SIG-M5 (cell line): ENCODE data around the gene PEX14.
A peak's percentile ranks its signal among the peaks of the same experiment; 100 is the strongest.
"Not testable (repeated sequence)": the region's sequence is repeated elsewhere in the genome, so short reads cannot be mapped to it uniquely, and the experiment has no call there.

Experiments
- DNase-seq: peaks from one replicate; lab custom pipeline; 2025; lab: John Stamatoyannopoulos, UW

Gene PEX14

GRCh38 chr1:10494754-10495474, 20.2 kb downstream of the PEX14 start:
- peak; percentile 29 for DNase-seq

GRCh38 chr1:10495475-10495817, 20.7 kb downstream of the PEX14 start:
- DNase-seq, result no peak

- DNase-seq, result no peak
Observed at GRCh38 chr1:10495952-10496351, 21.2 kb downstream of the PEX14 start.

DNA sequence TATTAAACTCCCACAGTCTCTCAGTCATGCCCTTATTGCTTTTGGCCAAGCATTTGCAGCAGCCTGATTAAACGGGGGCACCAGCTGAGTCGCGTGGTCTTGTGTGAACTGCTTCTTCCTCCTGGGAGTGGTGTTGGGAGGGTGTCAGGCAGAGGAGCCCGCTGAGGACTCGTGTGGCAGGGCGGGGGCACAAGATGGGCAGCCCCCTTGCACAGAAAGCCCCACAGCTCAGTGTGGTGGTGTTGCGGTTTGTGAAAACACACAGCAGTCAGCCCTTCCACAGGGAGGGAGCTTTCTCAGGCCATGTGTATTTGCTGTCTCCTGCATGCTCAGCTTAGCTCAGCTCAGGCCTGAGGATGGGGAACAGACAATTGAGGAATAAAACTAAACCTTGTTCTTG, 22.4 kb downstream of the PEX14 start:
- no peak for DNase-seq

DNA sequence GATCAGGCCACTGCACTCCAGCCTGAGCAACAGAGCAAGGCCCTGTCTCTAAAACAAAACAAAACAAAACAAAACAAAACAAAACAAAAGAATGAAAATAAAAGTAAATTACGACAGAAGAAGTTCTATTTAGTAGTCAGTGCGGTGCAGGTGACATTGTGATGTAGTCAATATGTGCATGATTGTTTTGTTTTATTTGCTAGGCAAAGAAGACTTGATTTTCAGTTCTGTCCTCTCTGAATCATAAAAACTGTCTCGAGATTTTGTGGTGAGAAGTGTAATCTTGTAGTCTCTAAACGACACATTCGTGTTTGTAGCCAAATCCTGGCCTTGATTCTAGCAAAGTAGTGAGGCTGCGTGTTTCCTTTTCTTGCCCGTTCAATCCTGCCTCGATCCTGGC, 23.5 kb downstream of the PEX14 start:
- no peak for DNase-seq

GRCh38 chr1:10502206-10502605, 27.5 kb downstream of the PEX14 start:
- DNase-seq, result no peak

DNA sequence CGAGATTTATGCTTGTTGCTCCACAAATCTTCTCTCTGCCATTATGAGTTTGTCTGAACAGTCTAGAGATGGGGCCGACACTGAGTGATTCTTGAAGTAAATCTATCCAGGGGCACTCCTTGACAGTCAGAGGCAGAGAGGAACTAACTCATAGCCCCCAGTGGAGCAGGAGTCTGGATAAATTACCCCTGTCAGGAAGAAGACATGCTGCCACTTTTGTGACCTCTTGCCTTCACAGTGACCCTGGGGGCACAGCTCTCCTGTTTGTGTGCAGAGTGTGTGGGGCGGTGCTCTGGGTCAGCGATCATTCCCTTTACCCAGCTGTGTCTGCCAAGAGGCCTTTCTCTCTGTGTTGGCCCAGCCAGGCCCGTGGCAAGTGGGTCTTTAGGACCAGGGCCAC, 29.5 kb downstream of the PEX14 start:
- DNase-seq, result no peak

DNA sequence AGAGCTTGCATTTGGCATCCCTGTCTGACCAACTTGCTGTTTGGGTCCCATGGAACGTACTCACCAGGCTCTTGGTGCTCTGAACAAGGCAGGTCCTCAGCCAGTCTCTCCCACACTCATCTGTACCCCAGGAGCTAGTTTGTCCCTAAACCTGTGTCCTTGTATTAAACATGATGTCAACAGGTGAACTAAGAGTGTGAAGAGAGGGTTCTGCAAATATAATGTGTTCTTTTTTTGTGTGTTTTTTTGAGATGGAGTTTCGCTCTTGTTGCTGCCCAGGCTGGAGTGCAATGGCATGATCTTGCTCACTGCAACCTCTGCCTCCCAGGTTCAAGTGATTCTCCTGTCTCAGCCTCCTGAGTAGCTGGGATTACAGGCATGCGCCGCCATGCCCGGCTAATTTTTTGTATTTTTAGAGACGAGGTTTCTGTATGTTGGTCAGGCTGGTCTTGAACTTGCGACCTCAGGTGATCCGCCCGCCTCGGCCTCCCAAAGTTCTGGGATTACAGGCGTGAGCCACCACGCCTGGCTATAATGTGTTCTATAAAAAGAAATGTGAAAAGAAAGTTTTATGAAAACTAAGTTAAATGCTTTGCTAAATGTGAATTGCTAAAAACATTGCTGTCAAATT, 31.4 kb downstream of the PEX14 start:
- not testable (repeated sequence) for DNase-seq

- no peak for DNase-seq
Observed at GRCh38 chr1:10506677-10507047, 31.9 kb downstream of the PEX14 start.

DNA sequence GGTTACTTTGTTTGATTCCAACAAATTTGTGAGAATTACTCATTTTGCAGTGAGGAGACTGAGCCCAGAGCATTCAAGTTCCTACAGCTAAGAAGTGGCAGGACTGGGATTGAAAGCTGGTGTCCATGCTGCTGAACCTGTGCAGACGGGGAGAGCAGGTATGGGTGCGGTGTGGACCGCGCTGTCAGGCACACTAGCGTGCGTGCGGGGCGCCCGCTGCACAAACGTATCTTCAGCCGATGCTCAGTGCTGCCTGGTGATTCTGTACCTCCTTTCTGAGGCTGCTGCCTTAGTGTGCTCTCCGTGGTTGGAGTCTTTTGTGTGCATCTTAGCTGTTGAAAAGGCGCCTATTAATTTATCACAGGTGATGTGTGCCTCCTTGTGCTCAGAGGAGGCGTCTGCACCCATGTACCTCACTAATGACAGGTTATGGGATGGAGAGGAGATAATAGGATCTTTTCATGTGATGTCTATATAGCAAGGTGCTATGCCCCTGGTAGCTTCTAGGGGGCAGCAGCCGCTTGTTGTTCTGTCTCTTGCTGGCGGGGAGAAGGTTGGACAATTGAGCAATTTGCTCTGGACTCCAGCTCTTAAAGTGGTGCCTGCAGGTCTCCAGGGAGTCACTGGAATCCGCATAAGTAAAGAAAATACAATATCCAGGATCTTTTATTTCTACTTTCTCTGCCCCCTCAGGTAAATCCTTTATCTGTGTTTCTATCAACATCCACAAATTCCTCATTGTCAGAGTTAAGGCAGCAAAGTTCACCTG, 32.5 kb downstream of the PEX14 start:
- peak; percentile 7 for DNase-seq

DNA sequence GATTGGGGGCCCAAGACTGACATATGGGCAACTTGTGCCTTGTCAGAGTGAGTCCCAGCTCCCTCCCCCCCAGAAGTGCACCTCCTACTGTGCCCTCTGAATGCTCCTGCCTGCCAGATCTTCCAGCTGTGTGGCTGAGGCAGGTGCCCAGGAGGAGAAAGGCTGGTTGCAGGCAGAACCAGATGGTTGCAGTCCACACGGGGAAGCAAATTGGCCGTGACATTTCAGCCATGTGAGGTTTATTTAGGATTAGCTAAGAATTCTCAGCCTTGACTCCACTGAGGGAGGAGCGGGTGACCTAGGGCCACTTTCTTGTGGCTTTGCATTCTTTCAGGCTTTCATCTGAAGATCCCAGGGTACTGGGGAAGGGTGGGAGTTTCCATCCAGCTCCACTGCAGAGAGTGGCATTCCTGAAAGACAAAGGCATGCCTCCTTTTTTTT, 33.8 kb downstream of the PEX14 start:
- DNase-seq, result no peak

GRCh38 chr1:10509809-10510509, 35.2 kb downstream of the PEX14 start:
- no peak for DNase-seq

- DNase-seq, result peak; percentile 79
Observed at GRCh38 chr1:10510520-10511493, 36.1 kb downstream of the PEX14 start.

GRCh38 chr1:10511494-10511885, 36.7 kb downstream of the PEX14 start:
- DNase-seq, result no peak

DNA sequence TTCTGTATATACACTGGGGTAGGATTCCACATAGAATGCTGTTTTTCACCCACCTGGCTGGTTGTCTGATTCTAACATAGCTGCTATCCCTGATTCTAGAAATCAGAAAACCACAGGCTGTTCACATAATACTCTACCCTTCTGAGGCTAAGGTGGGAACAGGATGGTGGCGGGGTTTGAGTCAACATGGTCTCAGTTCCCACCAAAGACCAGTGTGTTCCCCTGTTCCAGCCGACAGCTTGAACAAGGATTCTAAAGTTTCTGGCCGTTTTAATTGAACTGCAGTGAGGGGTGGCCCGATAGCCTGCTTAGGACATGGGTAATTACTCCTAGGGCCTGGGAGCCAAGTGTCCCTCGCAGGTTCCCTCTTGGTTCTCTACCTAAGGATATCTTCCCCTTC, 38.4 kb downstream of the PEX14 start:
- no peak for DNase-seq

DNA sequence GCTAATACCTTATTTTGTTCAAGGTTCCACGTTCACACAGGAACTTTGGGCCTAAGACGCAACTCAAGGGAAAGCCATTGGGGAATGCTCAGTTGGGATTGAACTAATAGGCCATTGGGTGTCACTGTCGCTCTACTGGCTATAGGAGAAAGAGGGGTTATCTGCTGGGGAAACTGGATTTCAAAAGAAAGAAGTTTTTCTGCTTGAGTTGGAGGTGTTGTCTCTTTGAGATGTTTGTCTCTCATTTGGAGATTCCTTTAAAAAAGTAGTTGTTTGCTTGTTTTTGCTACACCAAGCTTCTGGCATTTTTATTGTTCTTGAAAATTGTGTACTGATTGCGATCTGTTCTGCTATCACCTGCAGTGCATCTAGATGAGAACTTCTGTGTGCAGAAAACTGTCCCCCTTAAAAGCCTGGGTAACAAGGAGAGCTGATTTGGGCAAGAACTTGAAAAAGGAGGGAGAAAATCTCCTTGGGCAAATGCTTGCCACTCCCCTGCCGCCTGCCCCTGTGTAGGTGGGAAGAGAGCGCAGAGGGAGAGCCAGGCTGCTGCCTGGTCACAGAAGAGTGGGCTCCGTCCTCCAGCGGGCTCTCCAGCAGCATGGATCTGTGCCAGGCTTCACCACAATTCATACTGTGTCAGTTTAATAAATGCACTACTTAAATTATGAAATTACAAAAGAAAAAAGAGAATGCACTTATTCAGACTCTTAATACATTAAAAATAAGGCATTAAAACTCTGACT, 39.9 kb downstream of the PEX14 start:
- DNase-seq, result no peak

- DNase-seq, result no peak
Observed at GRCh38 chr1:10515301-10515975, 40.7 kb downstream of the PEX14 start.

DNA sequence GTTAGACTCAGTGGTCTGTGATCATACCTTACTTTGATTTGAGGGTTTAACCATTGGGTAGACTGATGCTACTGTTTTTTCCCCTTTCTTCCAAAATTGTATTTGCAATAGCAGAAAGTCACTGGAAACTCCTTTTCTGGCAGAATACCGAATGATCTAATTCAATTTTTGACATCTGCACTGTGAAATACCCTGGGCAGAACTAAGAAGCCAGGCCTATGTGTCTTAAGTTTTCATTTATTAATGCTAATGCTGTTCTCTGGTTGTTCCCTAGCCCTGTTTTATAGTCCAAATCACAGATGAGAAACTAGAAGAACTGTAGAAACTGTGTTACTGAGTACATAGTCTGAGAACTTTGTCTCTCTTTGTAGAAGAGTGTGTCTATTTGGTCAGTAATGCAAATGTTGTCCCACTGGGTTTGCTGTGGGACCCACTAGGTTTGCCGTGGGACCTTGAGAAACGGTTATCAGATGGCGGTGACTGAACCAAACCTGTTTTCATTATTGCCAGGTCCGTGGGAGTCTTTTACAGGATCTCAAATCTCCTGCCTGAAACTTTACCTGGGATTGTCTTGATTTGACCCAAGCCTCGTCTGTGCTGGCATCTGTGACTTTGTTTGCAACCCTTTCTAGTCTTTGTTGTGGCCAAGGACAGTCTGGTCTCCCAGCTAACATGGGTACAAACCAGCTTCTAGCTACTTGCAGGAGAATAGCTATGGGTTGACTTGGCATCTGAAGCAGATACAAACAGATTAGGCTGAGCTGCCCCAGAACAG, 41.4 kb downstream of the PEX14 start:
- DNase-seq, result no peak

GRCh38 chr1:10516925-10517676, 42.4 kb downstream of the PEX14 start:
- no peak for DNase-seq
